GM19468 (cell line): ENCODE measurements around the gene TMBIM6.
"Not testable (repeated sequence)": the region's sequence is repeated elsewhere in the genome, so short reads cannot be mapped to it uniquely, and the experiment has no call there.

Experiments used
- ATAC-seq: cut with Tn5 transposase; IDR thresholded peaks from one replicate; pipeline ENCODE4 v1.9.1; 2021; ENCODE audit warnings: mild to moderate bottlenecking, moderate library complexity, moderate number of reproducible peaks; ENCODE audit not compliant: unreplicated experiment; ENCODE audit errors: extremely low read depth

TMBIM6 gene

GRCh38 chr12:49721355-49721754 lies 20.0 kb upstream of the TMBIM6 start:
- ATAC-seq = not testable (repeated sequence)

GRCh38 chr12:49728446-49728845 lies 12.9 kb upstream of the TMBIM6 start:
- ATAC-seq = no peak

- ATAC-seq = no peak
Observed at GRCh38 chr12:49730050-49730449, 11.3 kb upstream of the TMBIM6 start.

- ATAC-seq = no peak
Observed at GRCh38 chr12:49730568-49731101, 10.7 kb upstream of the TMBIM6 start.

- ATAC-seq = no peak
Observed at GRCh38 chr12:49733219-49734017, 7.9 kb upstream of the TMBIM6 start.

GRCh38 chr12:49734900-49735299 lies 6.5 kb upstream of the TMBIM6 start:
- ATAC-seq = not testable (repeated sequence)

GRCh38 chr12:49738721-49739120 lies 2.6 kb upstream of the TMBIM6 start:
- not testable (repeated sequence) for ATAC-seq

- ATAC-seq = not testable (repeated sequence)
Observed at GRCh38 chr12:49740277-49740676, 1.1 kb upstream of the TMBIM6 start.

- no peak for ATAC-seq
Observed at GRCh38 chr12:49741882-49742620, 694 bp downstream of the TMBIM6 start.

GRCh38 chr12:49744363-49744885 lies 3.1 kb downstream of the TMBIM6 start:
- ATAC-seq = no peak

GRCh38 chr12:49748306-49748705 lies 6.9 kb downstream of the TMBIM6 start:
- no peak for ATAC-seq

- no peak for ATAC-seq
Observed at GRCh38 chr12:49748800-49749199, 7.4 kb downstream of the TMBIM6 start.

- no peak for ATAC-seq
Observed at GRCh38 chr12:49750027-49750995, 9.0 kb downstream of the TMBIM6 start.

- ATAC-seq = no peak
Observed at GRCh38 chr12:49750996-49751393, 9.6 kb downstream of the TMBIM6 start.

GRCh38 chr12:49761677-49762467 lies 20.5 kb downstream of the TMBIM6 start:
- ATAC-seq = no peak

- ATAC-seq = no peak
Observed at GRCh38 chr12:49762468-49762847, 21.1 kb downstream of the TMBIM6 start.

GRCh38 chr12:49763006-49763591 lies 21.7 kb downstream of the TMBIM6 start:
- ATAC-seq = no peak

- no peak for ATAC-seq
Observed at GRCh38 chr12:49764126-49764525, 22.8 kb downstream of the TMBIM6 start.

- ATAC-seq = no peak
Observed at GRCh38 chr12:49766115-49766455, 24.7 kb downstream of the TMBIM6 start.
